Limb (tissue), 2 donors: Measurements from ENCODE around the gene ZNF397.

Experiments
- DNase-seq, 2 donors: peaks; one replicate each; pipeline ENCODE4 v3.0.0-alpha.2; 2016; ENCODE audit errors: extremely low spot score in 2 of 2

ZNF397 gene

GRCh38 chr18:35245719-35246317, 5.0 kb downstream of the ZNF397 start:
- no peak for DNase-seq

GRCh38 chr18:35246831-35247230, 6.0 kb downstream of the ZNF397 start:
- no peak for DNase-seq

GRCh38 chr18:35247412-35248249, 6.8 kb downstream of the ZNF397 start:
- no peak for DNase-seq

GRCh38 chr18:35248429-35248828, 7.6 kb downstream of the ZNF397 start:
- no peak for DNase-seq

- no peak for DNase-seq
Measured at GRCh38 chr18:35252466-35252865, 11.6 kb downstream of the ZNF397 start.

- no peak for DNase-seq
Measured at GRCh38 chr18:35253655-35254287, 12.9 kb downstream of the ZNF397 start.

GRCh38 chr18:35256947-35257346, 16.1 kb downstream of the ZNF397 start:
- no peak for DNase-seq

- no peak for DNase-seq
Measured at GRCh38 chr18:35264409-35264808, 23.6 kb downstream of the ZNF397 start.

GRCh38 chr18:35267161-35267651, 26.4 kb downstream of the ZNF397 start:
- peak; percentile 83 to 94 for DNase-seq

- peak in 1 of 2 donors; percentile 60 for DNase-seq
Measured at GRCh38 chr18:35267809-35268208, 27.0 kb downstream of the ZNF397 start.

GRCh38 chr18:35268821-35269220, 28.0 kb downstream of the ZNF397 start:
- no peak for DNase-seq

- DNase-seq, result no peak
Measured at GRCh38 chr18:35271656-35272055, 30.8 kb downstream of the ZNF397 start.

GRCh38 chr18:35276267-35276666, 35.4 kb downstream of the ZNF397 start:
- no peak for DNase-seq

GRCh38 chr18:35277633-35278032, 36.8 kb downstream of the ZNF397 start:
- no peak for DNase-seq

GRCh38 chr18:35278085-35278484, 37.3 kb downstream of the ZNF397 start:
- DNase-seq, result no peak

- no peak for DNase-seq
Measured at GRCh38 chr18:35278969-35279368, 38.1 kb downstream of the ZNF397 start.

- DNase-seq, result no peak
Measured at GRCh38 chr18:35282353-35282752, 41.5 kb downstream of the ZNF397 start.

- DNase-seq, result no peak
Measured at GRCh38 chr18:35283923-35284794, 43.3 kb downstream of the ZNF397 start.

- no peak for DNase-seq
Measured at GRCh38 chr18:35284841-35285240, 44.0 kb downstream of the ZNF397 start.

GRCh38 chr18:35289293-35289692, 48.5 kb downstream of the ZNF397 start:
- DNase-seq, result no peak

- DNase-seq, result no peak
Measured at GRCh38 chr18:35289727-35290093, 48.9 kb downstream of the ZNF397 start.
